ENCODE data around the gene IMPA2. TPM values are rescaled to one million over a fixed set of nuclear protein-coding genes. Genes with fewer than 3 reads are reported as not detected.
A peak's percentile ranks its signal among the peaks of the same experiment; 100 is the strongest.

The IMPA2 gene
- total and polyA plus RNA-seq, 2 of the 13 experiments (the other 11 are each of a cell fraction or from before 2014, with no cell fraction given), result 37.8 to 71.8 TPM

- TF ChIP-seq ZNF775 (CRISPR knock-in tag; IDR thresholded peaks at IDR 0.05; ENCODE audit: borderline replicate concordance) (no peak), HNF1A (IDR thresholded peaks at IDR 0.05; ENCODE audit: low read depth) (no peak), HNF1A (CRISPR knock-in tag; IDR thresholded peaks at IDR 0.05; ENCODE audit: borderline replicate concordance) (no peak), SSRP1 (CRISPR knock-in tag; IDR thresholded peaks at IDR 0.05) (no peak), ZNF598 (CRISPR knock-in tag; IDR thresholded peaks at IDR 0.05; ENCODE audit: borderline replicate concordance) (no peak), HNRNPK (IDR thresholded peaks at IDR 0.05; ENCODE audit: low read depth, low read length, poor library complexity, severe bottlenecking) (no peak), TBX3 (IDR thresholded peaks at IDR 0.05; ENCODE audit: borderline replicate concordance) (no peak), ZNF788 (CRISPR knock-in tag; IDR thresholded peaks at IDR 0.05; ENCODE audit: borderline replicate concordance) (no peak), ZNF260 (CRISPR knock-in tag; IDR thresholded peaks at IDR 0.05; ENCODE audit: borderline replicate concordance, low read depth) (no peak), ZC3H13 (CRISPR knock-in tag; IDR thresholded peaks at IDR 0.05) (no peak), GABPA (IDR thresholded peaks at IDR 0.05; ENCODE audit: low read depth, low read length) (no peak), GABPA (CRISPR knock-in tag; IDR thresholded peaks at IDR 0.05; ENCODE audit: low read depth) (no peak), ZMYM3 (CRISPR knock-in tag; IDR thresholded peaks at IDR 0.05) (peak; percentile 65; the same call in 1 of the 2 replicates), NKX3-1 (CRISPR knock-in tag; IDR thresholded peaks at IDR 0.05) (no peak), CEBPZ (IDR thresholded peaks at IDR 0.05; ENCODE audit: low read length) (no peak), ZNF263 (CRISPR knock-in tag; IDR thresholded peaks at IDR 0.05) (no peak), TGIF2 (CRISPR knock-in tag; IDR thresholded peaks at IDR 0.05) (no peak), NFRKB (IDR thresholded peaks at IDR 0.05) (no peak)
- TF ChIP-seq, protein P1, sequence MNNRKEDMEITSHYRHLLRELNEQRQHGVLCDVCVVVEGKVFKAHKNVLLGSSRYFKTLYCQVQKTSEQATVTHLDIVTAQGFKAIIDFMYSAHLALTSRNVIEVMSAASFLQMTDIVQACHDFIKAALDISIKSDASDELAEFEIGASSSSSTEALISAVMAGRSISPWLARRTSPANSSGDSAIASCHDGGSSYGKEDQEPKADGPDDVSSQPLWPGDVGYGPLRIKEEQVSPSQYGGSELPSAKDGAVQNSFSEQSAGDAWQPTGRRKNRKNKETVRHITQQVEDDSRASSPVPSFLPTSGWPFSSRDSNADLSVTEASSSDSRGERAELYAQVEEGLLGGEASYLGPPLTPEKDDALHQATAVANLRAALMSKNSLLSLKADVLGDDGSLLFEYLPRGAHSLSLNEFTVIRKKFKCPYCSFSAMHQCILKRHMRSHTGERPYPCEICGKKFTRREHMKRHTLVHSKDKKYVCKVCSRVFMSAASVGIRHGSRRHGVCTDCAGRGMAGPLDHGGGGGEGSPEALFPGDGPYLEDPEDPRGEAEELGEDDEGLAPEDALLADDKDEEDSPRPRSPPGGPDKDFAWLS (CRISPR knock-in tag; IDR thresholded peaks at IDR 0.05; ENCODE audit: borderline replicate concordance), result no peak
- TF ChIP-seq, protein P2, sequence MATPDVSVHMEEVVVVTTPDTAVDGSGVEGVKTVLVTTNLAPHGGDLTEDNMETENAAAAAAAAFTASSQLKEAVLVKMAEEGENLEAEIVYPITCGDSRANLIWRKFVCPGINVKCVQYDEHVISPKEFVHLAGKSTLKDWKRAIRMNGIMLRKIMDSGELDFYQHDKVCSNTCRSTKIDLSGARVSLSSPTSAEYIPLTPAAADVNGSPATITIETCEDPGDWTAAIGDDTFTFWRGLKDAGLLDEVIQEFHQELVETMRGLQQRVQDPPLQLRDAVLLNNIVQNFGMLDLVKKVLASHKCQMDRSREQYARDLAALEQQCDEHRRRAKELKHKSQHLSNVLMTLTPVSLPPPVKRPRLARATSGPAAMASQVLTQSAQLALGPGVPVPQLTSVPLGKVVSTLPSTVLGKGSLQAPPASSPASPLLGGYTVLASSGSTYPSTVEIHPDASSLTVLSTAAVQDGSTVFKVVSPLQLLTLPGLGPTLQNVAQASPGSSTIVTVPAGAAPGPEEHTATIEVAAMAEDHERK (CRISPR knock-in tag; IDR thresholded peaks at IDR 0.05; ENCODE audit: low read depth), result no peak
These were observed 25.9 kb upstream of the IMPA2 start (continued) for GRCh38 chr18:11955239-11956029.

Data from HepG2 (cell line).